SJSA1 (cell line): ENCODE measurements around the gene LCN2. TPM values are rescaled to one million over a fixed set of nuclear protein-coding genes. Genes with fewer than 3 reads are reported as not detected.
A peak's percentile ranks its signal among the peaks of the same experiment; 100 is the strongest.

Experiments
- DNase-seq, 2 experiments: peaks; one replicate each; pipeline ENCODE4 v3.0.0-alpha.2; 2015 to 2020; ENCODE audit warnings: low spot score in 2 of 2, low read depth in 1 of 2
- H3K27ac ChIP-seq: fragments of 250-450 bp; sonication (Bioruptor Pico); 2 replicates; pipeline ENCODE4 v1.5.1; 2020; ENCODE audit warnings: mild to moderate bottlenecking, moderate library complexity
- H3K27me3 ChIP-seq: fragments of 250-450 bp; sonication (Bioruptor Pico); replicated peaks from 2 replicates; pipeline ENCODE4 v1.5.1; 2020; ENCODE audit warnings: mild to moderate bottlenecking, moderate library complexity
- H3K36me3 ChIP-seq: fragments of 250-450 bp; sonication (Bioruptor Pico); 2 replicates; pipeline ENCODE4 v1.5.1; 2020; ENCODE audit warnings: mild to moderate bottlenecking
- H3K4me1 ChIP-seq: fragments of 250-450 bp; sonication (Bioruptor Pico); replicated peaks from 2 replicates; pipeline ENCODE4 v1.6.1; 2021; ENCODE audit warnings: mild to moderate bottlenecking
- H3K4me3 ChIP-seq: fragments of 250-450 bp; sonication (Bioruptor Pico); 2 replicates; pipeline ENCODE4 v1.5.1; 2020; ENCODE audit warnings: mild to moderate bottlenecking
- H3K9me3 ChIP-seq: fragments of 250-450 bp; sonication (Bioruptor Pico); replicated peaks from 2 replicates; pipeline ENCODE4 v1.5.1; 2020; ENCODE audit warnings: mild to moderate bottlenecking
- total RNA-seq: library from RNA; depleted of rRNA; stranded (reverse); fragments of >200 nt; shearing (Covaris generic); gene quantifications from 2 replicates; pipeline ENCODE4 v1.2.3, GENCODE V29; 2014

Gene LCN2
- total RNA-seq, 1 experiment from 2014 or later, result not detected

- DNase-seq, result no peak
- Histone ChIP-seq H3K27me3 (no peaks in the 10 kb centered on the region), H3K4me1 (peaks cover 3% of the 10 kb centered on the region), H3K9me3 (no peaks in the 10 kb centered on the region), H3K4me3 (no peak overlapping the region), H3K36me3 (no peaks in the 10 kb centered on the region), H3K27ac (no peak overlapping the region)
Observed at GRCh38 chr9:128153947-128154695, 4.9 kb downstream of the LCN2 start.

DNA sequence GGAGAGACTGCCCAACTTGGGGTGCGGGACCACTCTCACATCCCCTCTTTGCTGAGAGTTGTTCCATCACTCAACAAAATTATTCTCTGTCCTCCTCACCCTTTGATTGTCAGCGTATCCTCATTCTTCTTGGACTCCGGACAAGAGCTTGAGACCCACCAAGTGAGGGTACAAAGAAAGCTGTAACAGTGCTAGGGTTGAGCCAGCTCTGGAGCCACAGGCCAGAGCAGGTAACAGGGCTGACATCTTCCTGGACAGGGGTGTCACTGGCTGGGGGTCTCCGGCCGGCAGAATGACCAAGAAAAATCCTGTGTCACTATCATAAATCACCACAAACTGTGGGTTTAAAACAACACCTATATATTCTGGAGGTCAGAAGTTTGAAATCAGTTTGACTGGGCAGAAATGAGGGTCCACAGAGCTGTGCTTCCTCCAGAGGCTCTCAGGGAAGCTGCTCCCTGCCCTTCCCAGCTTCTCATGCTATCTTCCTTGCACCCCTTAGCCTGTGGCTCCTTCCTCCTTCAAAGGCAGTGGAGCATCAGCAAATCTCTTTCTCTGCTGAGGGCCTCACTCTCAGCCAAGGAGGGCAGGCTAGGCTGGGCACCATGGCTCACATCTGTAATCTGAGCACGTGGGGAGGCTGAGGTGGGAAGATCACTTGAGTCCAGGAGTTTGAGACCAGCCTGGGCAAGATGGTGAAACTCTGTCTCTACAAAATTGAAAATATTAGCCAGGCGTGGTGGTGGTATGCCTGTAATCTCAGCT lies 6.7 kb downstream of the LCN2 start:
- Histone ChIP-seq H3K27ac (no peak overlapping the region), H3K27me3 (no peaks in the 10 kb centered on the region), H3K4me1 (peaks cover 7% of the 10 kb centered on the region), H3K36me3 (no peaks in the 10 kb centered on the region), H3K4me3 (no peak overlapping the region), H3K9me3 (0 out of 2 replicates have a peak, but pooled peaks cover 4% of the 10 kb centered on the region)
- DNase-seq, result no peak

- peaks cover 11% of the 10 kb centered on the region for H3K4me1 ChIP-seq
- H3K27ac ChIP-seq, result no peak overlapping the region
- no peaks in the 10 kb centered on the region for H3K27me3 ChIP-seq
- DNase-seq, result no peak
- peak overlapping the region; percentile 71 for H3K4me3 ChIP-seq
- peaks cover 20% of the 10 kb centered on the region for H3K36me3 ChIP-seq
- H3K9me3 ChIP-seq, result 0 out of 2 replicates have a peak, but pooled peaks cover 4% of the 10 kb centered on the region
Observed at GRCh38 chr9:128159522-128159783, 10.2 kb downstream of the LCN2 start.

GRCh38 chr9:128159784-128160602 lies 10.7 kb downstream of the LCN2 start, which contains the start of gene BBLN:
Gene BBLN, plus strand, starts transcription at chr9:128160265. Its CDS starts 143 bp downstream, at chr9:128160408.
- peak; percentile 89 to 95 for DNase-seq
- H3K36me3 ChIP-seq, result peaks cover 25% of the 10 kb centered on the region
- H3K4me3 ChIP-seq, result peak within 1 kb of the TSS; percentile 71
- peaks cover 11% of the 10 kb centered on the region for H3K4me1 ChIP-seq
- 0 out of 2 replicates have a peak within 1 kb of the TSS, but pooled peaks have one; percentile 7 for H3K27ac ChIP-seq
- H3K9me3 ChIP-seq, result 0 out of 2 replicates have a peak, but pooled peaks cover 4% of the 10 kb centered on the region
- H3K27me3 ChIP-seq, result no peaks in the 10 kb centered on the region

GRCh38 chr9:128160603-128160987 lies 11.3 kb downstream of the LCN2 start:
- peak in 1 of 2 experiments; percentile 25 for DNase-seq
- 0 out of 2 replicates have a peak, but pooled peaks cover 4% of the 10 kb centered on the region for H3K9me3 ChIP-seq
- peaks cover 11% of the 10 kb centered on the region for H3K4me1 ChIP-seq
- 0 out of 2 replicates have a peak overlapping the region, but pooled peaks have one; percentile 7 for H3K27ac ChIP-seq
- peaks cover 25% of the 10 kb centered on the region for H3K36me3 ChIP-seq
- H3K27me3 ChIP-seq, result no peaks in the 10 kb centered on the region
- H3K4me3 ChIP-seq, result peak overlapping the region; percentile 71

DNA sequence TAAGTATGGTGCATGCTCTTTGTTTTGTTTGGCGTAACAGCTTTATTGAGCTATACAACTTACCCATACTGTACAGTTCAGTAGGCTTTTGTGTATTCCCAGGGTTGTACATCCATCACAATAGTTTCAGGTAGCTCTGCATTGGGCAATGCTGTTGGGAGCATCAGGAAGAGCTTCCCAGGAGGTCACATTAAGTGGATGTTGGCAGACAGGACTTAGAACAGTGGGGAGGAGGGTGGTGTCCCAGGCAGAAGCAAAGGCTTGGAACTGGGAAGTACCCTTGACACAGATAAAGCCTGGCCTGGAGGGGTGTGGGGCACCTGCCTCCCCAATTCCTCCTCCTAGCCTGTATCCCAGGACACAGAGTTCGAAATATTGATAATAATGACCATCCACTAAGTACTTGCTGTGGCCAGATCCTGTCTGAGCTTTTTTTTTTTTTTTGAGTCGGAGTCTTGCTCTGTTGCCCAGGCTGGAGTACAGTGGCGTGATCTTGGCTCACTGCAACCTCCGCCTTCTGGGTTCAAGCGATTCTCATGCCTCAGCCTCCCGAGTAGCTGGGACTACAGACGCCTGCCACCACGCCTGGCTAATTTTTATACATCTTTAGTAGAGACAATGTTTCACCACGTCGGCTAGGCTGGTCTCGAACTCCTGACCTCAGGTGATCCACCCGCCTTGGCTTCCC lies 12.1 kb downstream of the LCN2 start:
- H3K36me3 ChIP-seq, result peaks cover 31% of the 10 kb centered on the region
- H3K9me3 ChIP-seq, result 0 out of 2 replicates have a peak, but pooled peaks cover 4% of the 10 kb centered on the region
- no peak for DNase-seq
- H3K27me3 ChIP-seq, result no peaks in the 10 kb centered on the region
- peak overlapping the region; percentile 71 for H3K4me3 ChIP-seq
- peaks cover 11% of the 10 kb centered on the region for H3K4me1 ChIP-seq
- no peak overlapping the region for H3K27ac ChIP-seq

DNA sequence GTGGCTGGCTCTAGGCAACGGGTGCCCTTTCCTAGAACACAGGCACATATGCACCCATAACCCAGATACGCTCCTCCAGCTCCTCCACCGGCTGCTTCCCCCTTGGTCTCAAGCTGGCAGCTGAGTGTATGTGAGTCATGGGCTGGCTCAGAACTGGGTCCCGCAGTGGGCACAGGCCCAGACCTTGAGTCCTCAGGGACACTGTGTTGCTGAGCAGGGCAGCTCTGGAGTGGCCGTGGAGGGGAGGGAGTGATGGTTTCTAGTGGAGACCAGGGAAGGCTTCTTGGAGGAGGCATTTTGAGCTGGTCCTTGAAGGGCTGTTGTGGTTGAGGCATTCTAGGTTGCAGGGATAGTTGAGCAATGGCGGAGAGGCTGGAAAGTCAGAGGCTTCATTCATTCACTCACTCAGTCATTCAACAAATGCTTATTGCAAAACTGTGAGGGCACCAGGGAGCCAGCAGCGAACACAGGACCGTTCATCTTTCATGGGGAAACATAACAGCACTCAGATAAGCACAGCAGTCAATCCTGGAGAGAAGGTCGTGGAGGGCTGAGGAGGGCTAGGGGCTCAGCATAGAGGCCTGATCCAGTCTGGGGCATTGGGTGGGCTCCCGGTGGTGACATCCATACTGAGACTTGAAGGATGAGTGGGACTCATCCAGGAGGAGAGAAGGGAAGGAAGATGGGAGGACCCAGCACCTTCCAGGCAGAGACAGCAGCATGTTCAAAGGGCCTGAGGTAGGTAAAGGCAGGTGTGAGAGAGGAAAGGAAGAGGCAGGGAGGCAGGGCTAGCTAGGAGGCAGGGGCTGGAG lies 13.2 kb downstream of the LCN2 start:
- H3K9me3 ChIP-seq, result 0 out of 2 replicates have a peak, but pooled peaks cover 4% of the 10 kb centered on the region
- H3K27ac ChIP-seq, result no peak overlapping the region
- DNase-seq, result no peak
- H3K36me3 ChIP-seq, result peaks cover 41% of the 10 kb centered on the region
- H3K27me3 ChIP-seq, result no peaks in the 10 kb centered on the region
- H3K4me3 ChIP-seq, result no peak overlapping the region
- H3K4me1 ChIP-seq, result peaks cover 11% of the 10 kb centered on the region

- Histone ChIP-seq H3K27me3 (no peaks in the 10 kb centered on the region), H3K4me1 (peaks cover 11% of the 10 kb centered on the region)
- DNase-seq, result no peak
Observed at GRCh38 chr9:128163027-128163515, 13.8 kb downstream of the LCN2 start.

GRCh38 chr9:128163523-128164306 lies 14.5 kb downstream of the LCN2 start:
- Histone ChIP-seq H3K4me1 (peaks cover 11% of the 10 kb centered on the region), H3K27me3 (no peaks in the 10 kb centered on the region), H3K27ac (no peak overlapping the region), H3K9me3 (0 out of 2 replicates have a peak, but pooled peaks cover 4% of the 10 kb centered on the region), H3K36me3 (peaks cover 53% of the 10 kb centered on the region), H3K4me3 (no peak overlapping the region)
- no peak for DNase-seq

More at GRCh38 chr9:128163027-128163515, 13.8 kb downstream of the LCN2 start:
- Histone ChIP-seq H3K36me3 (peaks cover 48% of the 10 kb centered on the region), H3K27ac (no peak overlapping the region), H3K4me3 (no peak overlapping the region), H3K9me3 (0 out of 2 replicates have a peak, but pooled peaks cover 4% of the 10 kb centered on the region)

- H3K27me3 ChIP-seq, result no peaks in the 10 kb centered on the region
- no peak overlapping the region for H3K4me3 ChIP-seq
- H3K4me1 ChIP-seq, result peaks cover 11% of the 10 kb centered on the region
- 0 out of 2 replicates have a peak, but pooled peaks cover 4% of the 10 kb centered on the region for H3K9me3 ChIP-seq
- H3K27ac ChIP-seq, result no peak overlapping the region
- peaks cover 59% of the 10 kb centered on the region for H3K36me3 ChIP-seq
- no peak for DNase-seq
Observed at GRCh38 chr9:128164307-128164885, 15.1 kb downstream of the LCN2 start.

DNA sequence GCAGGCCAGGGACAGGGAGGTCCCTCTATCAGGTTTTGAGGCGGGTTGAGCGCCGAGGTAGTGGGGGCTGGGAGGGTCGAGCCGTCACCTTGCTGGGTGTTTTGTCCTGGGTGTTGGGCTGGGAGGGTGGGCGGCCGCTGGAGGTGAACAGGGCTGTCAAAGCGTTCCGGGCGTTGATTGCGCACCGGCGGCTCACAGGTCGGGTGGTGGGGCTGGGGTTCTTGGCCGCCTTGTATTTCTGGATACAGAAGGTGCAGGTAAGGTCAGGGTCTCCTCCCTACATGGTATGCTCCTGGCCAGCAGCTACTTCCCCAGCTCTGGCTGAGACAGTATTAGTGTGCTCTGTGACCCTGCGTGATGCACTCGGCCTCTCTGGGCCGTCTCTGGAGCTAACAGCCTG lies 16.9 kb downstream of the LCN2 start:
- H3K9me3 ChIP-seq, result no peaks in the 10 kb centered on the region
- no peak overlapping the region for H3K4me3 ChIP-seq
- H3K36me3 ChIP-seq, result peaks cover 69% of the 10 kb centered on the region
- no peak overlapping the region for H3K27ac ChIP-seq
- H3K4me1 ChIP-seq, result peaks cover 1% of the 10 kb centered on the region
- no peak for DNase-seq
- no peaks in the 10 kb centered on the region for H3K27me3 ChIP-seq
